Right ventricle myocardium superior (tissue), 1 donor: ENCODE data around the gene TPPP. TPM values are rescaled to one million over a fixed set of nuclear protein-coding genes. Genes with fewer than 3 reads are reported as not detected.
"Not testable (repeated sequence)": the region's sequence is repeated elsewhere in the genome, so short reads cannot be mapped to it uniquely, and the experiment has no call there.

Source experiments
- ATAC-seq: fragments of 200-7000 bp; cut with Tn5 transposase; one replicate; pipeline ENCODE4 v1.9.1; 2020; ENCODE audit warnings: mild to moderate bottlenecking; ENCODE audit not compliant: poor library complexity
- DNase-seq: peaks from one replicate; pipeline ENCODE4 v3.0.0-alpha.2; 2020
- intact Hi-C: fragments of 100-400 bp; cut with DNase I; formaldehyde crosslinking; loops from one replicate; pipeline ENCODE4 v1.11.2; 2022
- total RNA-seq: library from RNA; stranded (reverse); fragmentation: NEBNext Ultra II Directional; extraction: Animal tissue kit (Norgen Biotek cat#: 25700); gene quantifications from one replicate; pipeline ENCODE4 v1.2.1, GENCODE V29; 2021
- donor health status: DM: no; HTN: yes; CAD: no; lungs with severe emphysema.

Gene TPPP
- total RNA-seq, 1 donor from 2014 or later: 39.7 TPM

GRCh38 chr5:640461-641330, 52.5 kb downstream of the TPPP start:
- intact Hi-C loops: no loop called here

GRCh38 chr5:639584-640213, 53.5 kb downstream of the TPPP start:
- DNase-seq: no peak
- intact Hi-C loops: no loop called here
- ATAC-seq: no peak

More at GRCh38 chr5:640461-641330, 52.5 kb downstream of the TPPP start:
- DNase-seq (no peak), ATAC-seq (no peak)

GRCh38 chr5:639253-639530, 54.0 kb downstream of the TPPP start:
- ATAC-seq: no peak
- intact Hi-C loops: no loop called here
- no peak for DNase-seq

DNA sequence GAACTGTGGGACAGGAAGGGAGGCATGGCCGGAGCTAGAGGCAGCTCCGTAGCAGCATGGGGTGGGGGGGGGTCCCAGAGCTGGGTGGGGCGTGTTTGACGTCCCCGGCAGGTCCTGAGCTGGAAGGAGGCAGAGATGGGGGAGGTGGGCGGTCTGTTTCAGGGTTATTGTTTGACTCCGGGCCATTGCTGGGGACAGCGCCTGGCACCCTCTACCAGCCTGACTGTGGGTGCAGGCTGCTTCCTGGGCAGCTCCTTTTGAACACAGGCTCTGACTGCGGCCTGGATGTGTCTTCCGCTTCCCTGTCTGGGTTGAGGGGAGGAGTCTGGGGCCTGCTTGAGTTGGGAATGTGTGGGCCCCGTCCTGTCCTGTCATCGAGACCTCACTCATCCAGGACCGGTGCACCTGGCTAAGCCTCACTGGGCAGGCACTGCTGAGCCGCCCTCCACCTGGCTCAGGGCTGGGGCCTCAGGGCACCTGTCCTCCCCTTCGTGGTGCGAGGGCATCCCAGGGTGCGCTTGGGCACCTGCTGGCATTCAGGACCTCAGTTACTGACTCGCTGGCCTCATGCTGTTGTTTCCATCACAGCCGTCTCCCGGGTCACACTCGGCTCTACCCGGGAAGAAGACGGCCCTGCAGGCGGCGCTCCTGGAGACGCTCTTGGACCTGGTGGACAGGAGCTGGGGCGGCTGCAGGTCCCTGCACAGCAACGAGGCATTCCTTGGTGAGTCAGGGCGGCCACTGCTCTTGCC, 54.5 kb downstream of the TPPP start:
- ATAC-seq: no peak
- DNase-seq: no peak
- intact Hi-C loops: no loop called here

GRCh38 chr5:637581-638450, 55.3 kb downstream of the TPPP start:
- intact Hi-C loops: no loop called here
- DNase-seq (no peak), ATAC-seq (no peak)

DNA sequence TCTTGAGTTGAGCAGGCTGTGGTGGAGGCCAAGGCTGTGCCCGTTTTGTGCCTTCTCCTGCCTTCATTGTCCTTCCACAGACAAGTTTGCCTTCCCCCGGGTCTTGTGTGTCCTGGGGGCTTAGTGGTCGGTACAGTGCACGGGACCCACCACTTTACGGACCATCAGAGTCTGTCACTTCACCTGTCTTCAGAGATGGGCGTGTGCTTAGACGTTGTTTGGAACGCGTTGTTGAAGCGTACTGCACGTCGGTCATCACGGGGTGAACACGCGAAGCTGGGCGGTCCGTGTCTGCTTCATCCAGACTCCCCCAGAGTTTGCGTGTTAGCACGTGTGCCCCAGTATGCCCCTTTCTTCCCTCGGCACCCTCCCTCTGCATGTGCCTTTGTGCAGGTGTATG, 56.2 kb downstream of the TPPP start:
- ATAC-seq (no peak), DNase-seq (no peak)
- intact Hi-C loops: no loop called here

DNA sequence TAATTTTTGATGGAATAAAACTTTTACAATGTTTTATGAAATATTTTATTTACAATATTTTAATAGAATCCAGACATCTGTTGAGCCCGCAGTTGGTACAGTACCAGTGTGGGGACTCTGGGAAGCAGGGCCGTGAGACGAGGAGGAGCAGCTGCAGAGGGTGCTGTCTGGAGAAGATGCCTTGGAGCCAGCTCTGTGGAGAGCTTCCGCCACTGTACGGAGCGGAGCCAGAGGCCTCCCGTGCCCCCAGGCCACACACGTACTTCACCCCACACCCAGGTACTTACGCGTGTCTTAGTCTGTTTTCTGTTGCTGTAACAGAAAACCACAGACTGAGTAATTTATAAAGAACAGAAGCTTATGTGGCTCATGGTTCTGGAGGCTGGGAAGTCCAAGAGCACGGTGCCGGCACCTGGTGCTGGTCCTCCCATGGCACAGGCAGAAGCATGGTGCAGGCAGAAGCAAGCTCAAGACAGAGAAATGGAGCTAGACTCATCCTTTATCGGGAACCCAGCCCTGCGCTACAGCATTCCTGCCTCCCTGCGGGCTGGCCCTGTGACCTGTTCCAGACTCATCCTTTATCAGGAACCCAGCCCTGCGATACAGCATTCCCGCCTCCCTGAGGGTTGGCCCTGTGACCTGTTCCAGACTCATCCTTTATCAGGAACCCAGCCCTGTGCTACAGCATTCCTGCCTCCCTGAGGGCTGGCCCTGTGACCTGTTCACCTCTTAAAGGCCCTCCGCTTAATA, 57.7 kb downstream of the TPPP start:
- ATAC-seq (no peak), DNase-seq (no peak)
- intact Hi-C loops: no loop called here

GRCh38 chr5:634191-634590, 59.0 kb downstream of the TPPP start:
- intact Hi-C loops: no loop called here
- DNase-seq (peak; percentile 34), ATAC-seq (no peak)

DNA sequence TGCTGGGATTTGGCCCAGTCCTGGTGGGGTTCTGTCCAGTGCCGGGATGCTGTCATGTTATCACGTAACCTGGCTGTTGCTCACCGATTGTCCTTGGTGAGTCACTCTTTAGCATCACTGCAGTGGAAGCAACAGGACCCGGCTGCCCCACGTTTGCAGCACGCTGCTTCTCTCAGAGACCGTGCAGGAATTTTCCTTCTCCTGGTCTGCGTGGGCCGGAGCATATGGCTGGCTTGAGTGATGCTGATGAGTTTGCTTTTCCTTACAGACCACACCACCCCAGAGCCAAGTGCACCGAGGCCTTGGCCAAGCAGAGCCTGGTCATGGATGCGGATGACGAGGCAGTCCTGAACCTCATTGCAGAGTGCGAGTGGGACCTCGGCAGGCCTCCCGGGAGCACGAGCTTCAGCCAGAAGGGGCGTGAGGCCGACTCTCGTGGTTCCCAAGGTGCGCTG, 59.6 kb downstream of the TPPP start:
- intact Hi-C loops: no loop called here
- DNase-seq (no peak), ATAC-seq (no peak)

DNA sequence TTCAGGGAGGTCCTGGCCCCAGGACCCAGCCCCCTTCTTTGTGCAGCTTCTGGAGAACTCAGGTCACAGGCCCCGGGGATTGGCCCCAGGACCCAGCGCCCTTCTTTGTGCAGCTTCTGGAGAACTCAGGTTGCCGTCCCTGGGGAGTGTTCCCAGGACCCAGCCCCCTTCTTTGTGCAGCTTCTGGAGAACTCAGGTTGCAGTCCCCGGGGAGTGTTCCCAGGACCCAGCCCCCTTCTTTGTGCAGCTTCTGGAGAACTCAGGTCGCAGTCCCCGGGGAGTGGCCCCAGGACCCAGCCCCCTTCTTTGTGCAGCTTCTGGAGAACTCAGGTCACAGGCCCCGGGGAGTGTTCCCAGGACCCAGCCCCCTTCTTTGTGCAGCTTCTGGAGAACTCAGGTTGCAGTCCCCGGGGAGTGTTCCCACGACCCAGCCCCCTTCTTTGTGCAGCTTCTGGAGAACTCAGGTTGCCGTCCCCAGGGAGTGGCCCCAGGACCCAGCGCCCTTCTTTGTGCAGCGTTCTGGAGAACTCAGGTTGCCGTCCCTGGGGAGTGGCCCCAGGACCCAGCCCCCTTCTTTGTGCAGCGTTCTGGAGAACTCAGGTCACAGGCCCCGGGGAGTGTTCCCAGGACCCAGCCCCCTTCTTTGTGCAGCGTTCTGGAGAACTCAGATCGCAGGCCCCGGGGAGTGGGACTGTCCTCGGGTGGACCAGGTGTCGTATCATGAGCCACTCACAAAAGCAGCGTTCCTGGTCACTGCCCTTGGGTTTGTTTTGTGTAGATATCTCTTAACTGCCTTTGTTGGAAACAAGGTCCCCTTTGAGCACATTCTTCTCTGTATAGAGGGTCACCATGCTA, 64.6 kb downstream of the TPPP start:
- DNase-seq: peak; percentile 8
- ATAC-seq, intact Hi-C loops: not testable (repeated sequence)

GRCh38 chr5:627840-628239, 65.3 kb downstream of the TPPP start:
- peak; percentile 22 for DNase-seq
- no peak for ATAC-seq
- intact Hi-C loops: no loop called here

DNA sequence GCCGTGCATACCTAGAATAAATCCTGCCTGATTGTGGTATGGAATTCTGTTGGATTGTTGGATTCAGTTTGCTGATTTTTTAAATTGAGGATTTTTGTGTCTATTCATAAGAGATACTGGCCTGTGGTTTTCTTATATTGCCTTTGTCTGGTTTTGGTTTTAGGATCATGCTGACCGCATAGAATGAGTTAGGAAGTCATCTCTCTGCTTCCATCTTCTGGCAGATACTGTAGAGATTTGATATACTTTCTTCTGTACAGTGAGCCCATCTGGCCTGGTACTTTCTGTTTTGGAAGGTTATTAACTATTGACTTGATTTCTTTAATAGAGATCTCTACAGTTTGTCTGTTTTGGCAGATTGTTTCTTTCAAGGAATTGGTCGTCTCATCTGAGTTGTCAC, 66.3 kb downstream of the TPPP start:
- ATAC-seq: no peak

DNA sequence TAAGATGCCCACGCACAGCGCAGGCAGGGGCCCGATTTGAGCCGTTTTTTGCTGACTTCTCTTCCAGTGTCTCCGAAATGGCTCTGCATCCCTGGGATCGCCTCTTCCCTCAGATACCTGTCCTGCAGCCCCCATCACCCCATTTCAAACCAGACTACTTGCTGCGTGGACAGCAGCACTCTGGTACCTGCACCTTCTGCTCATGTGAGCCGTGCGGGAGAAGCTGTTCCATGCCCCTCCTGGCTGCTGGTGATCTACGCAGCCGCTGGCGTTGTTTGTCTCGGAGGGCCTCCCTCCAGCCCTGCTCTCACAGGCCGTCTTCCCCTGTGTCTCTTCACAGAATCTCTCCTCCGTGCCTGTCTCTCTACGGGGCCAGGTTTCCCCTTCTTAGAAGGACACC, 67.6 kb downstream of the TPPP start:
- peak; percentile 17 for DNase-seq

More for the DNA sequence above, 66.3 kb downstream of the TPPP start:
- DNase-seq: no peak
- intact Hi-C loops: no loop called here

DNA sequence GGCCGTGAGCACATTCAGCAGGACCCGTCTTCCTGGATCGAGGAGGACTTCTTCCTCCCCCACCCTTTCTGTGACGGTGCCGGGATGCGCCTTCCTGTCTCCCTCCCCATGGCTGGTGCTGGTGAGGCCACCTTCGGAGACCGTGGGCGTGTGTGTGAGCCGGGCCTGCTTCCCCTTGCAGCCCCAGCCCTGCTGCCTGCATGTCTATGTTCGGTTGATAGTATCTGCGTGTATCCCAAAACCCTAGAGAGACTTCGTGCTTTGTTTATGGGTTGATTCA, 68.3 kb downstream of the TPPP start:
- intact Hi-C loops: no loop called here

More for the DNA sequence above, 67.6 kb downstream of the TPPP start:
- no peak for ATAC-seq
- intact Hi-C loops: no loop called here

DNA sequence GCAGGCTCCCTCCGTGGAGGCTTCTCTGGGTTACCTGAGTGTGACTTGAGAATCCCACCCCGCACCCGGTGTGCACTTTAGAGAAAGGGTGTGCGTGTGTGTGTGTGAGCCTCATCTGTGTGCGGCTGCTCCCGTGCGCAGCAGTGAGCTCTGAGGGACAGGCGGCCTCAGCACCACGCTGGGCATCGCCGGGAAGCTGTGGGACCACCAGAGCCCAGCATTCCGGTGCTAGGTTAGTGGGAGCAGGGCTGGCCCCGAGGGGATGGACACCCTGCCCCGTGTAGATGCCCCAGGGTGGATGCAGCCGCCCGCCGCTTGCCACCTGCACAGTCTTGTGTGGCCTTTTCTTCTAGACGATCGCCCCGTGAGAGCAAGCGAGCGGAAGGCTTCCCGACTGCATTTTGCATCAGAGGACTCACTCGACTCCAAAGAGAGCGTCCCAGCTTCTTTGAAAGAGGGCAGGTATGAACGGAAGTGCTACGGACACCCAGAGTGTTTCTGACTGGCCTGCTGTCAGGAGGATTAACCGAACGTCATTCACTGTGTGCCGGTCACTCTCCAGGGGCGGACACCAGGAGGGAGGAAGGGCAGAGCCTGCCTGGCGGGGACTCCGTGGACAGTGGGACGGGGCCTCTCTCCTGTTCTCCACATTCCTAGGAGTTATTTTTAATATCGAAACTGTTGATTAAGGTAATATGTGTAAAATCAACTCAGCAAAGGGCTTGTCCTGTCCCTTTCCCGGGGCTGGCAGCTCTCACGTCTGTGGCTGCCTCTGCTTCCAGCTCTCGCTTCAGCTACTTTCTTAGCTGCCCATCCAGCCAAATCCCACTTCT, 68.8 kb downstream of the TPPP start:
- DNase-seq (peak; percentile 46), ATAC-seq (no peak)
- intact Hi-C loops: no loop called here

More for the DNA sequence above, 68.3 kb downstream of the TPPP start:
- ATAC-seq (no peak), DNase-seq (peak; percentile 27)

DNA sequence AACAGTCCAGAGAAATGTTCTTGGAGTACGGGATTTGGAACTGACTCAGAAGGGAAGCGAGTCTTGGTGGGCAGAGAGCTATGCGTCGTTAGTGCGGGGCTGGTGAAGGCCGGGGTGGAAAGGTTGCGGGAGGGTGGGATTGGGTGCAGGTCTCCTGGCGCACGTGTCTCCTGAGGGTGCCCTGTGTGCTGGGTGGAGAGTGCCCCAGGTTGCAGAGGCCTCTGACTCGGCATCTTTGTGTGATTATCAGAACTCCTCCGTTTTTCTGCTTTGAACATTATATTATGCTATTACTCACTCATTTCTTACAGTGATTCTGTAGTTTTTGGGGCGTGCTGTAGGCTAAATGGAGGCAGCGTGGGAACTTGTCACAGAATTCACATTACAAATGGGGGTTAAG, 69.6 kb downstream of the TPPP start:
- intact Hi-C loops: no loop called here
- ATAC-seq (no peak), DNase-seq (peak; percentile 7)
